Testis (tissue), 3 donors: ENCODE measurements around the gene SCRG1. TPM values are rescaled to one million over a fixed set of nuclear protein-coding genes. Genes with fewer than 3 reads are reported as not detected.

Source experiments
- DNase-seq: peaks from one replicate; pipeline ENCODE4 v3.0.0-alpha.2; 2019
- H3K27ac ChIP-seq, 2 donors: fragments of 200-600 bp; sonication (generic); one replicate each; pipeline ENCODE4 v1.5.1; 2019
- H3K27me3 ChIP-seq: fragments of 200-600 bp; sonication (generic); one replicate; pipeline ENCODE4 v1.5.1; 2019
- H3K36me3 ChIP-seq: fragments of 200-600 bp; sonication (generic); one replicate; pipeline ENCODE4 v1.5.1; 2017; ENCODE audit warnings: low read depth; ENCODE audit errors: missing control alignments
- H3K4me1 ChIP-seq: fragments of 200-600 bp; sonication (generic); one replicate; pipeline ENCODE4 v1.5.1; 2019
- H3K4me3 ChIP-seq, 2 donors: fragments of 200-600 bp; sonication (generic); one replicate each; pipeline ENCODE4 v1.5.1; 2017 to 2019
- H3K9me3 ChIP-seq: fragments of 200-600 bp; sonication (generic); one replicate; pipeline ENCODE4 v1.5.1; 2017
- POLR2A ChIP-seq: fragments of 450-650 bp; IDR thresholded peaks from one replicate; pipeline ENCODE4 v1.6.1; 2017; ENCODE audit warnings: antibody characterized with exemption, mild to moderate bottlenecking, moderate library complexity
- WGBS, 2 donors: methylation state at CpG; one replicate each; pipeline ENCODE4 v1.1.5; 2018; 5-methylcytosine and 5-hydroxymethylcytosine counted together
- intact Hi-C: fragments of 100-400 bp; cut with DNase I; formaldehyde crosslinking; loops from one replicate; pipeline ENCODE4 v1.15.1; 2023; ENCODE audit warnings: low total_unique reads
- polyA plus RNA-seq: library from polyadenylated mRNA; stranded (reverse); fragments of 350-450 nt; fragmentation: Illumina TruSeq; extraction: RNeasy Lipid Tissue Mini Kit (QIAGEN cat#74804); gene quantifications from one replicate; pipeline ENCODE4 v1.2.3, GENCODE V29; 2014; ENCODE audit warnings: low read depth, low replicate concordance; ENCODE audit not compliant: insufficient read depth
- total RNA-seq, 2 donors: library from RNA; depleted of rRNA; stranded (reverse); fragments of >200 nt; gene quantifications; one replicate each; pipeline ENCODE4 v1.2.3, GENCODE V29; 2016
- TF ChIP-seq, protein P1 (sequence below), 3 experiments: fragments of 450-650 bp in 2 of 3; fragments of 200-600 bp in 1 of 3; sonication (generic) in 1 of 3; IDR thresholded peaks; one replicate each; pipeline ENCODE4 v1.5.1; 2016 to 2019; ENCODE audit warnings: antibody characterized with exemption in 3 of 3, mild to moderate bottlenecking in 2 of 3, moderate library complexity in 1 of 3

Gene SCRG1
- total and polyA plus RNA-seq, 3 donors from 2014 or later, result 22.9 to 32.0 (median 29.1) TPM

DNA sequence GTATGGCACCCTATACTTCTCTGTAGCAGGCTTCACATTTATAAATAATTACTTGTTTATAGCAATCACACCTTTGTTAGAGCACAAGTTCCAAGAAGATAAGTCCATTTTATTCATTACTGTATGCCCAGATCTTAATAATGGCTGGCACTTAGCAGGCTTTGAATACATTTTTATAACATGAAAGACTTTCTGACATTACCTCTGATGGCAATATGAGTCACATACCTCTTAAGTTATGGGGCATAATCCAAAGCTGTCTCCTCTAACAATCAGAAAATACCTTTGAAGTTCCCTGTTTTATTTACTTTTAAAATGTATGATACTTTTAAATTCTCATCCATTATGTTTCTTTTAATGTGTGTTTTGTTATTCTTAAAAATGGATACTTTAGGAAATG is 12.2 kb downstream of the SCRG1 start:
- intact Hi-C loops, result no loop called here
- Histone ChIP-seq H3K4me1 (no peaks in the 10 kb centered on the region), H3K36me3 (no peaks in the 10 kb centered on the region), H3K27me3 (no peaks in the 10 kb centered on the region), H3K9me3 (no peaks in the 10 kb centered on the region), H3K27ac (no peak overlapping the region), H3K4me3 (no peak overlapping the region)
- TF ChIP-seq, protein P1, sequence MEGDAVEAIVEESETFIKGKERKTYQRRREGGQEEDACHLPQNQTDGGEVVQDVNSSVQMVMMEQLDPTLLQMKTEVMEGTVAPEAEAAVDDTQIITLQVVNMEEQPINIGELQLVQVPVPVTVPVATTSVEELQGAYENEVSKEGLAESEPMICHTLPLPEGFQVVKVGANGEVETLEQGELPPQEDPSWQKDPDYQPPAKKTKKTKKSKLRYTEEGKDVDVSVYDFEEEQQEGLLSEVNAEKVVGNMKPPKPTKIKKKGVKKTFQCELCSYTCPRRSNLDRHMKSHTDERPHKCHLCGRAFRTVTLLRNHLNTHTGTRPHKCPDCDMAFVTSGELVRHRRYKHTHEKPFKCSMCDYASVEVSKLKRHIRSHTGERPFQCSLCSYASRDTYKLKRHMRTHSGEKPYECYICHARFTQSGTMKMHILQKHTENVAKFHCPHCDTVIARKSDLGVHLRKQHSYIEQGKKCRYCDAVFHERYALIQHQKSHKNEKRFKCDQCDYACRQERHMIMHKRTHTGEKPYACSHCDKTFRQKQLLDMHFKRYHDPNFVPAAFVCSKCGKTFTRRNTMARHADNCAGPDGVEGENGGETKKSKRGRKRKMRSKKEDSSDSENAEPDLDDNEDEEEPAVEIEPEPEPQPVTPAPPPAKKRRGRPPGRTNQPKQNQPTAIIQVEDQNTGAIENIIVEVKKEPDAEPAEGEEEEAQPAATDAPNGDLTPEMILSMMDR (IDR thresholded peaks at IDR 0.05), result no peak
- no peak for TF ChIP-seq POLR2A
- DNase-seq, result no peak

DNA sequence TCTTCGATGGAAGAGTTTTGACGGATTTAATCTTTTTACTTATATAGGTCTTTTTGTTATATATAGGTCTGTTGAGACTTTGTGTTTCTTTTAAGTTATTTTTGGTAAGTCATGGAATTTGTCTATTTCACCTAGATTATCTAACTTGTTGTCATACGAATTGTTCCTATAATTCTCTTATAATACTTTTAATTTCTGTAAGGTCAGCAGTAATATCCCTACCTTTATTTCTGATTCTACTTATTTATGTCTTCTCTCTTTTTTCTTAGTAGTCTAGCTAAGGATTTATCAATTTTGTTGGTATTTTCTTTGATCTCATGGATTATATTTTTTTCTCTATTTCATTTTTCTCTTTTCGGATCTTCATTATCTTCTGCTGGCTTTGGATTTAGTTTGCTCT is 16.6 kb downstream of the SCRG1 start:
- no peak for DNase-seq
- no peak for TF ChIP-seq POLR2A
- TF ChIP-seq, protein P1 (IDR thresholded peaks at IDR 0.05), result no peak
- no peaks in the 10 kb centered on the region for H3K27me3 ChIP-seq
- no peak overlapping the region for H3K4me3 ChIP-seq
- no peaks in the 10 kb centered on the region for H3K9me3 ChIP-seq
- intact Hi-C loops, result no loop called here
- no peaks in the 10 kb centered on the region for H3K4me1 ChIP-seq
- no peak overlapping the region for H3K27ac ChIP-seq
- 92 to 99% methylated on average over 4 of the region's 4 CpGs for WGBS, 2 donors
- no peaks in the 10 kb centered on the region for H3K36me3 ChIP-seq

DNA sequence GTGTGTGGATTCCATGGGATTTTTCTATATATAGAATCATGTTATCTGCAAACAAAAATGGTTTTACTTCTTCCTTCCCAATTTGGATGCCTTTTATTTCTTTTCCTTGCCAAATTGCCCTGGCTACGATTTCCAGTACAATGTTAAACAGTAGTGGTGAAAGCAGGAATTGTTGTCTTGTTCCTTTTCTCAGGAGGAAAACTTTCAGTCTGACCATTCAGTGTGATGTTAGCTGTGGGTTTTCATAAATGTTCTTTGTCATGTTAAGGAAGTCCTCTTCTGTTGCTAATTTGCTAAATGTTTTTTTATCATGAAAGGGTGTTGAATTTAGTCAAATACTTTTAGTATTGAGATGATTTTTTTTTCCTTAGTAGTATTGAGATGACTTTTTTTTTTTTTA is 17.3 kb downstream of the SCRG1 start:
- H3K4me1 ChIP-seq, result no peaks in the 10 kb centered on the region
- intact Hi-C loops, result no loop called here
- H3K27me3 ChIP-seq, result no peaks in the 10 kb centered on the region
- H3K4me3 ChIP-seq, result no peak overlapping the region
- DNase-seq, result no peak
- H3K9me3 ChIP-seq, result no peaks in the 10 kb centered on the region
- no peak for TF ChIP-seq POLR2A
- TF ChIP-seq, protein P1 (IDR thresholded peaks at IDR 0.05), result no peak
- no peak overlapping the region for H3K27ac ChIP-seq
- 24 to 33% methylated on average over 1 of the region's 1 CpG for WGBS, 2 donors
- H3K36me3 ChIP-seq, result no peaks in the 10 kb centered on the region

DNA sequence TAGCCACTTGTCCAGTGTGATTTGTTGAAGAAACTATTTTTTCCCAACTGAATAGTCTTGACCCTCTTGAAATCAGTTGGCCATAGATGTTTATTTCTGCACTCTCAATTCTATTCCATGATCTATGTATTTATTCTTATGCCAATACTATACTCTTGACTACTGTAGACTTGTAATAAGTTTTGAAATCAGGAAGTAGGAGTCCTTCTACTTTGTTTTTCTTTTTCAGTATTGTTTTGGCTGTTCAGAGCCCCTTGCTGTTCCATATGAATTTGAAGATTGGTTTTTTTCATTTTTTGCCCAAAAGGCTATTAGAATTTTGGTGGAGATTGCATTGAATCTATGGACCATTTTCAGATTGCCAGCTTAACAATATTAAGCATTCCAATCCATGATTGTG is 17.9 kb downstream of the SCRG1 start:
- Histone ChIP-seq H3K4me1 (no peaks in the 10 kb centered on the region), H3K36me3 (no peaks in the 10 kb centered on the region), H3K27me3 (no peaks in the 10 kb centered on the region), H3K9me3 (no peaks in the 10 kb centered on the region), H3K4me3 (no peak overlapping the region), H3K27ac (no peak overlapping the region)
- TF ChIP-seq POLR2A, result no peak
- TF ChIP-seq, protein P1 (IDR thresholded peaks at IDR 0.05), result no peak
- no peak for DNase-seq
- intact Hi-C loops, result no loop called here

DNA sequence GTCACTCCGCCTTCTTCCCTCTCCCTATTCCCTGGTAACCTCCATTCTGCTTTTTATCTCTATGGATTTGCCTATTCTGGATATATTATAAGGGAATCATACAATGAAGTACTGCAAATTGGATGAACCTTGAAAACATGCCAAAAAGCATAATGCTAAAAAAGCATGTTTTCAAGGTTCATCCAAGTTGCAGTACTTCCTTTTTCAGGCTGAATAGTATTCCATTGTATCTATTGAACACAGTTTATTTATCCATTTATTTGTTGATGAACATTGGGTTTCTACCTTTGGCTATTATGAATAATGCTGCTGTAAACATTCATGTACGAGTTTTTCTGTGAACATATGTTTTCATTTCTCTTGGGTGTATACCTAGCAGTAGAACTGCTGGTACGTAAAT is 19.0 kb downstream of the SCRG1 start:
- no peak for DNase-seq
- Histone ChIP-seq H3K4me1 (no peaks in the 10 kb centered on the region), H3K27ac (no peak overlapping the region), H3K9me3 (no peaks in the 10 kb centered on the region), H3K27me3 (no peaks in the 10 kb centered on the region), H3K36me3 (no peaks in the 10 kb centered on the region), H3K4me3 (no peak overlapping the region)
- intact Hi-C loops, result no loop called here
- WGBS, 2 donors, result 97% methylated on average over 3 of the region's 3 CpGs
- TF ChIP-seq, protein P1 (IDR thresholded peaks at IDR 0.05), result no peak
- TF ChIP-seq POLR2A, result no peak
